GM10847 (cell line): ENCODE results near the gene RBMS1.

Source experiments
- POLR2A ChIP-seq: IDR thresholded peaks from 2 replicates; pipeline ENCODE4 v1.6.1; 2011; ENCODE audit not compliant: insufficient read length; ENCODE audit errors: extremely low read depth

Gene RBMS1

DNA sequence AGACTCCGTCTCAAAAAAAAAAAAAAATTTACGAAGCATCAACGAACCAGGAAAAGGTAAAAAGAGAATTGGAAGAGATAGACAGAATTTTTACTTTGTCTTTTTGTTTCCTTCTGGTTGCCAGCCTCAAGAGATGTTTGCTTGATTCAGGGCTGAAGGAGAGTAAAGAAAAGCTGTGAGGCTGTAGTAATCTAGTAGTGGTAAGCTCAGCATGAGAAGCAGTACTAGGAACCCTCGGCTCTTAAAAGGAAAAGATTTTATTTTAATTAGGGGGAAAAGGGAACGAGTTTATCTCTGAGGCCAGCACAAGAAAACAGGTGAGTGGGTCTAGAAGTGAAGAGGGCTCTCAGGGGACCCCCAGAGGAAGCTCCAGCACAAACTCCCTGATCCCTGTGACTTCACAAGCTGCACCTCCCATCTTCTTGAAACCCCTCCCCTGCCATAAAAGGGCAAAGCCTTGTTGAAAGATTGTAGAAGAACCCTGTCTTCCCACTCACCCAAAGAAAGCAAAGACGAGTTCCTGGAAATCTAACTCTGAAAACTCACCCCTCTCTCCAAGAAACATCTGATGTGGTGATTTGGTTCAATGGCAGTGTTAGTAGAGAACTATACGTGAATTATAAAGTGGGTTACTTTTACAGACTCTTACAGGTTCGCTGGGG lies 8.6 kb downstream of the RBMS1 start:
- TF ChIP-seq POLR2A: no peak

GRCh38 chr2:160482673-160483072 lies 10.9 kb downstream of the RBMS1 start:
- no peak for TF ChIP-seq POLR2A

GRCh38 chr2:160479269-160479668 lies 14.3 kb downstream of the RBMS1 start:
- no peak for TF ChIP-seq POLR2A

DNA sequence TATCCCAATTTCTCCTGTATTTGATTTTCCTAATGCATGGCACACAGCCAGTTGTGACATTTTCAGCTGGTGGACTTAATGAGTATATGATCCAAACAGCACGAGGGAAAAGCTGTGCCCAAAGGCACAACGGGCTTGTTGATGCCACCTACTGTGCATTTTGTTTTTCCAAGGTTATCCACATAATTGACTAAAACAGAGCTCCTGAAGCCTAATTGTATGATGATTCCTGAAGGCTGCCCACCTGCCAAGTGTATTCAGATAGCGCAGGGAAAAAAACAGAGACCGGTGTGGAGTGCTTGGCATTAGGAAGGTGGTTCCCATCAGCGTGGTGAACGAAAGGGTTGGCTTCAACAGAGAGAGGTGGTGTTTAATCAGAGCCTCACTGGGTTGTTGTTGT lies 14.9 kb downstream of the RBMS1 start:
- TF ChIP-seq POLR2A: no peak

- TF ChIP-seq POLR2A: no peak
Measured at GRCh38 chr2:160477032-160477431, 16.6 kb downstream of the RBMS1 start.

DNA sequence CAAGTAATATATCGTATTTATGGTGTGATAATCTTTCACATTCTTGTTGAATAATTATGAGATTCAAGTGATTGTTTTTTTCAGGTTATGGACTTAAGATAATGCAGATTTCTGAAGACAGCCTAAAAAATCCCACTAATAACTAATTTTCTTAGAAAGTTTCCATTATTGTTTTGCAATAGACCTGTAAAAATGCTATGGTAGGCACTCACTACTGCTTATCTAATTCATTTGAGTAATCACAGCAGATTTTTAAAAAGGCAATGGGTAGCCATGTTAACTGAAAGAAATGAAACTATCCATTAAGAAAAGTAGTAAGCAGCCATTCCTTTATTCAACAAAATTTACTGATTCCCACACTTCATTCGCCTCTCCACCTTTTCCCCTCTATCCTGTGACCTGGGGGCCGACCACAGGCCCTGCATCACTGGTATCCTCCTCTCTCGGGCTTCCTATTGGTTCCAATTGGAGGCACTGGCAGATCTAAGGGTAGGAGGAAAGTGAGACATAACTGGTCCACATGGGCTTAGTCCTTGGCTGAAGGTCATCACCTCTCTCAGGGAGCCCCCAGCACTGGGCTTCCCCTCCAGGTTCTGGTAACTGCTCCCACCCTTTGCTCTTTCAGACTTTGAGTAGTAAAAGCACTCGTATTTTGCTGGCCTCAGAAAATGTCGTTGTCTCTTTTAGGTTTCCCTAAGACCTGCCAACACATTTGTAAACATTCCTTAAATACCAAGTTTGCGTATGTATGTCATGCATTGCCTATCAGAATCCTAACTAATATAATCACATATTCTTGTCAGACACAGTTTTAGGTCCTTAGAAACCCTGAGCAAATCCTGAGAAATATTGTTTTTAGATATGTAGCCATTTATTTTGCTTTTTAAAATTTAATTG lies 18.5 kb downstream of the RBMS1 start:
- TF ChIP-seq POLR2A: no peak

- TF ChIP-seq POLR2A: no peak
Measured at GRCh38 chr2:160474319-160474645, 19.3 kb downstream of the RBMS1 start.

DNA sequence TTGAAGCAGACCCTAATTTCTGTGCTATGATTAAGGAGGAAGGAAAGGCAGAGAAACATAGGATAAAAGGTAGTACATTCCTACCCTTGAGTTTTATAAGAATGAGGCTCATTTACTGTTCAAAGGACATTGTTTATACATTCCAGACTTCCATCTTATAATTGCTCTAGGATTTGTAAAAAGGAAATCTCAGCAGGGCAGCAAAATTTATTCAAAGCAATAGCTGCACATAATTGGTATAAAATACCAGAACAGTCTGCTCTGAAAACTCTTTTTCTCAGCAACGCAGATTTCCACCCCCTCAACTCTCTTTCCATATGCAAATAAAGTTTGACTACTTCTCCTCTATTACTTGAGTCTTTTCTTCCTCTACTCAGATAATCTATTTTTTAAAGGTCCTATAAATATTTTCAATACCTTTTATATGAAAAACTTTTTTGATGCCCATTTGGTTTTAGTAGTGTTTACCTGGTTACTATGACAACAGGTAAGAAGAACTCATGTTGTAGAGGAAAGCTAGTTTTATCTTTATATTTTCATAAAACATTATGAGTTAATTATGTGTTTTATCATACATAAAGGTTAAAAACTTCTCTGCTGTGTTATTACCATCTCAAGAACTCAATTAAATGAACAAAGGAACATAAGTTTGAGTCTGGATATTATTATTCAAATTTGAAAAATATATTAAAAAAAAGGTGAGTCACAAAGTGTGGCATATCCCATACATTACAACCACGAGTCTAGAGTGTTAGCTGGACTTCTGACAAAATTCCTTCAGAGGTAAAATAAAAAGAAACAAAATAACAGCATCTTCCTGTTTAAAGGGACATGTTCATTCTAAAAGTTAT lies 19.9 kb downstream of the RBMS1 start:
- TF ChIP-seq POLR2A: no peak

GRCh38 chr2:160472839-160473251 lies 20.8 kb downstream of the RBMS1 start:
- no peak for TF ChIP-seq POLR2A

DNA sequence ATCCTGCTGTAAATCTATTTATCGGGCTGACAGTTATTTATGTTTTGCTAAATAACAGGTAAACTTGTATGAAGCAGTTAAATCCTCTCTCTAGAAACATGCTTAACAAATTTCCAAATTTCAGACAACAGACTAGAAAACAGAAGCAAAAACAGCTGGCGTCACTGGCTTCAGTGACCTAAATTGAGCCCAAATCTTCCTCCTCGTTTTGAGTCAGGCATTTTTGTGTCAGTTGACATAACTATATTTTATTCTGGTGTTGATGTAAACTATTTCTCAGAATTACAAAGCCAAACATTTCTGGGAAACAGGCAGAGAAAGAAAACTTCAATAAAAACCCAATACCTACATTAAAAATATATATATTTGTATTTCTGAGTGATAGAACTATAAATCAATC lies 21.7 kb downstream of the RBMS1 start:
- no peak for TF ChIP-seq POLR2A

GRCh38 chr2:160469621-160470204 lies 23.9 kb downstream of the RBMS1 start:
- TF ChIP-seq POLR2A: no peak

GRCh38 chr2:160469164-160469563 lies 24.4 kb downstream of the RBMS1 start:
- no peak for TF ChIP-seq POLR2A

DNA sequence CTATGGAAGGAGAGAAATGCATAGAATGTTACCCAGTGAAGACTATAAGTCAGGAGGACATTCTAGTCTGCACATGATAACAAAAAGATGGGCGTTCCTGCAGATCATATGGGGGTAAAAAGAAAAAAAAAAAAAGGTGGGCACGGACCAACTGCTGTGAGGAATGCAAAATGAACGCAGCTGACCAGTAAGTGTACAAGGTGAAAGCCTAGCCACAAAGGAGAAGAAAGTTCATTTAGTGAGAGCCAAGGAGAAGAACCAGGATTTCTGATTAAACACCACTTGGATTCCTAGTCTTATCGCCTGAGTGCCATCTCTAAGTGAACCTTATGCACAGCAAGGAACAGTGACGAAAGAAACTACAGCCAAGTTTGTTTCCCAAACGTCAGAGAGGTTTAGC lies 26.5 kb downstream of the RBMS1 start:
- no peak for TF ChIP-seq POLR2A

- TF ChIP-seq POLR2A: no peak
Measured at GRCh38 chr2:160465406-160465805, 28.2 kb downstream of the RBMS1 start.

DNA sequence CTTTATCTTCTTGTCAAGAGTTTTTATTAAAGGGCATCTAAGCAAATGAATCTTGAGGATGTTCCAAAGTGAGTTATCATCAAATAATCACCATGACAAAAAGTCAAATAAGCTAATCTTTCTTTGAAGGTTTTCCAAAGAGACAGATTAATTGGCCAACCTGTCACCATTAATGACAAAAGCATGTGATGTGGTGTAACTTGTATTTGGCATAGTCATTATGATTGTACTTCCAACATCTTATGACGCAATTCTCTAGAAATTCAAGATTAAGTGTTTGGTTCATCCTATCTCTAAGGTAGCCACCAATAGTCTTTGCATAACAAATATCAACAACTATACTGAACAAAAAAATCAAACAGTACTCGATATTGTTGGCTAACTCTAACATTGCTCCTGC lies 28.6 kb downstream of the RBMS1 start:
- TF ChIP-seq POLR2A: no peak

DNA sequence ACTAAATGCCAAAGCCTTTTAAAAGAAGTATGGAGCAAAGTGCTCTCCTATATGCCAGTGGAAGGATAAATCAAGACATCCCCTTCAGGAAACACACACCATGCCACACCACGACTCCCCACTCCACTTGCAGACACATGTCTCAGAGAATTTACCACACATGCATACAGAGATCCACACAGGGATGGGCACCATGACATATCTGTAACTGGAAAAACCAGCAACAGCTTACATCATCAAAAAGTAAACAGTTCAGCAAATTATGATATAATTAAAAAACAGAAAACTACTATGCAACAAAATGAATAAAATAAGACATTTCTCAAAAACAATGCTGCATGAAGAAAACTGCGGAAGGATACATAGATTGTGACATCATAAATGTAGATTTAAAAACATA lies 29.6 kb downstream of the RBMS1 start:
- no peak for TF ChIP-seq POLR2A

GRCh38 chr2:160463245-160463644 lies 30.4 kb downstream of the RBMS1 start:
- no peak for TF ChIP-seq POLR2A
